NOMO-1 (cell line): Measurements from ENCODE around the gene PTRHD1.
A peak's percentile ranks its signal among the peaks of the same experiment; 100 is the strongest.
"Not testable (repeated sequence)": the region's sequence is repeated elsewhere in the genome, so short reads cannot be mapped to it uniquely, and the experiment has no call there.

Experiments
- DNase-seq, 2 experiments: peaks; one replicate each; lab custom pipeline; 2025; ENCODE audit not compliant: unreplicated experiment in 2 of 2; lab: John Stamatoyannopoulos, UW

Gene PTRHD1

GRCh38 chr2:24813691-24814137 lies 20.5 kb upstream of the PTRHD1 start:
- no peak for DNase-seq

- DNase-seq = no peak
Measured at GRCh38 chr2:24809316-24810007, 16.3 kb upstream of the PTRHD1 start.

GRCh38 chr2:24806661-24807036 lies 13.5 kb upstream of the PTRHD1 start:
- no peak for DNase-seq

- DNase-seq = not testable (repeated sequence)
Measured at GRCh38 chr2:24805811-24806660, 12.8 kb upstream of the PTRHD1 start.

GRCh38 chr2:24800487-24800886 lies 7.3 kb upstream of the PTRHD1 start:
- DNase-seq = not testable (repeated sequence)

GRCh38 chr2:24797644-24798043 lies 4.5 kb upstream of the PTRHD1 start:
- no peak for DNase-seq

GRCh38 chr2:24793761-24794435 lies 707 bp upstream of the PTRHD1 start:
- DNase-seq = peak in 1 of 2 experiments; percentile 14

- no peak for DNase-seq
Measured at GRCh38 chr2:24792542-24792873, 683 bp downstream of the PTRHD1 start.

GRCh38 chr2:24791452-24791851 lies 1.7 kb downstream of the PTRHD1 start:
- DNase-seq = no peak

- no peak for DNase-seq
Measured at GRCh38 chr2:24788816-24789215, 4.4 kb downstream of the PTRHD1 start.

- DNase-seq = no peak
Measured at GRCh38 chr2:24787532-24787931, 5.7 kb downstream of the PTRHD1 start.

- peak; percentile 55 to 73 for DNase-seq
Measured at GRCh38 chr2:24785671-24786321, 7.4 kb downstream of the PTRHD1 start.

GRCh38 chr2:24783641-24784040 lies 9.6 kb downstream of the PTRHD1 start:
- no peak for DNase-seq

GRCh38 chr2:24779116-24779515 lies 14.1 kb downstream of the PTRHD1 start:
- DNase-seq = no peak

- DNase-seq = no peak
Measured at GRCh38 chr2:24774373-24774772, 18.8 kb downstream of the PTRHD1 start.

GRCh38 chr2:24771764-24772586 lies 21.2 kb downstream of the PTRHD1 start:
- no peak for DNase-seq

- no peak for DNase-seq
Measured at GRCh38 chr2:24771061-24771460, 22.1 kb downstream of the PTRHD1 start.

GRCh38 chr2:24768601-24769000 lies 24.6 kb downstream of the PTRHD1 start:
- DNase-seq = no peak

GRCh38 chr2:24768013-24768412 lies 25.2 kb downstream of the PTRHD1 start:
- DNase-seq = no peak

GRCh38 chr2:24766609-24767008 lies 26.6 kb downstream of the PTRHD1 start:
- DNase-seq = no peak
